HuH-7 (cell line): ENCODE data around the gene MAPK8IP2.

Source experiments
- DNase-seq: peaks from one replicate; pipeline ENCODE4 v3.0.0; 2011; ENCODE audit warnings: low spot score

Gene MAPK8IP2

DNA sequence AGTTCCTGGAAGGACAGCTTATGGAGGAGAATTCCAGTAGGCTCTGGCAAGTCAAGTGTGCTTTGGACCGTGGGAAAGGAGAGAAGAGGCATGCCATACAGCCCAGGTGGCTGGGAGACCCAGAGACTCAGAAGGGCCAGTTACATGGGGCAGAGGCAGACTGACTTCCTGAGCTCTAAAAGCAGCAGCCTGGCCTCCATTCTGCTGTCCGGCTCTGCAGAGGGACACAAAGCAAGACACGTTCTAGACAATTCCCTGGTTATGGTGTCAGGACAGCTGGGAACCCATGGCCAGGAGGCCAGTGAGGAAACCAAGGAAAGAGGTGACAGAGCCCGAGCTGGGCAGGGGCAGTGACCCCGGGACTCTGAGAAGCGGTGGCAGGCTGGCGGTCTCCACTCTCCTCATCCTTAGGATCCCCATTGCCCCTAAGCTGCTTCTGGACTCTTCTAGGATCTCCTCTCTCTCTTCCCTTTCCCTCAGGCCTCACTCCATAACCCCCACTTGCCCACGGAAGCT is 25.1 kb upstream of the MAPK8IP2 start:
- DNase-seq, result no peak

DNA sequence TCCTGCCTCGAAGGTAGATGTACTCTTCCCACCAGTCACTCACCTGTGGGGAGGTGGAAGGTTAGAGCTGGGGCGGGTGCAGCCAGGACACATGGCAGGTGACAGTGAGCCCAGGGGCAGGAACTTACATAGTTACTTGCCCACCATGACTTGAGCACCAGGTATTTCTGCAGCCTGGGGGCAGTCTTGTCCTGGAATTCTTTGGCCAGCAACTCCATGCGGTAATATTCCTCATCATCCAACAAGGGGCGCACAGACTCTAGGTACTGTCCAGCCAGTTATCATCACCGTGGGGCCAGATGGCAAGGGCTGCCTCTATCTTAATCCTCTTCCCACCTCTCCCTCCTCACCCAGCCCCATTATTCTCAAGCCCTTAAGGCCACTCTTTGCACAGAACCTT is 24.5 kb upstream of the MAPK8IP2 start:
- peak; percentile 93 for DNase-seq

DNA sequence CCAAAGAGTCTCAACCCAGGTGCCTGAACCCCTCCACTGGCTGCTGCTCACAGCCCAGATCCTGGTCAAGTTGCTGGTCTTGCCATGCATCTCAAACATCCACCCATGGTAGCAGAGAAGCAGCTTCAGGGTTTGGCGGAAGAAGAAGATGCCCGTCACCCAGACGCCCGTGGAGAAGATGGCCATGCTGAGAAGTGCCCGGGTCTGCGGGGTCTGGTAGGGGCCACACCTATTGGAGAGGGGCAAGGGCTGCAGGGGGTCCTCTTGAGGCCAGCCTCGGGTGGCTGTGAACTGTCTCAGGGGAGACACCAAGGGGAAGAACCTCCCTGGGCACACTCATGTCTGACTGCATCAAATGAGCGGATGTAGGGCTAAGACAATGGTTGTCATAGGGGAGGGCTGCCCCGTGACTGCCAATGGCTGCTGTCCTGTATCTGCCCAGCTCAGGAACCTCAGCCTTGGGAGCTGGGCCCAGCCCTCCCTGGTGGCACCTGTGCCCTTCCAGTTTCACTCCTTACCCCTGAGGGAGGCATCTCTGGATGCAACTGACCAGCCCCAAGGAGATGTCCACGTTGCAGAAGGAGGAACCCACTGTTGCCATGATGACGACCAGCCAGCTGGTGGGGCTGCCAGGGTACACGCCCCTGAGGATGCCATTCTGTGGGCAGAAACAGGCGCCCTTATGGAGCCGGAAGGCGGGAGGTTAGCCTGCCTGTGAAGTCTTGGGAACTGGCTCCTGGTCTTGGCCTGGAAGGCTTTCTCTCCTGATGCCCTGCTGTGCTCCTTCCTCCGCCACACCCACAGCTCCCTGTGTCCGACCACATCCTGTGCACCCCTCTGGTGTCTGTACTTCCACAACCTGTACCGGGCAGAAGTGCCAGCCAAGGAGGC is 23.5 kb upstream of the MAPK8IP2 start:
- no peak for DNase-seq

DNA sequence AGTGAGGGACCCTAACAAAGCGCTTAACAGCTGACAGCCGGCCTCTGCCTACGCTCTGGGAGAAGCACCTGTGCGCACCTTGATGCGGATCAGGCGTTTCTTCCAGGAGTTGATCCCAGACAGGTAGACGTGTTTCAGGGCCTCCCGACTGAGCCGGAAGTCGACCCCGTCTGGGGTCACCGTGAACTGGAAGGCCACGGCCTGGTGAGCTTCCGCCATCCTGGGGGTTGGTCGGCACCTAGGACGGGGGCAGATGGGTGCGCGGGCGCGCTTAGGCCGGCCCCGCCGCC is 23.0 kb upstream of the MAPK8IP2 start:
- DNase-seq, result no peak

DNA sequence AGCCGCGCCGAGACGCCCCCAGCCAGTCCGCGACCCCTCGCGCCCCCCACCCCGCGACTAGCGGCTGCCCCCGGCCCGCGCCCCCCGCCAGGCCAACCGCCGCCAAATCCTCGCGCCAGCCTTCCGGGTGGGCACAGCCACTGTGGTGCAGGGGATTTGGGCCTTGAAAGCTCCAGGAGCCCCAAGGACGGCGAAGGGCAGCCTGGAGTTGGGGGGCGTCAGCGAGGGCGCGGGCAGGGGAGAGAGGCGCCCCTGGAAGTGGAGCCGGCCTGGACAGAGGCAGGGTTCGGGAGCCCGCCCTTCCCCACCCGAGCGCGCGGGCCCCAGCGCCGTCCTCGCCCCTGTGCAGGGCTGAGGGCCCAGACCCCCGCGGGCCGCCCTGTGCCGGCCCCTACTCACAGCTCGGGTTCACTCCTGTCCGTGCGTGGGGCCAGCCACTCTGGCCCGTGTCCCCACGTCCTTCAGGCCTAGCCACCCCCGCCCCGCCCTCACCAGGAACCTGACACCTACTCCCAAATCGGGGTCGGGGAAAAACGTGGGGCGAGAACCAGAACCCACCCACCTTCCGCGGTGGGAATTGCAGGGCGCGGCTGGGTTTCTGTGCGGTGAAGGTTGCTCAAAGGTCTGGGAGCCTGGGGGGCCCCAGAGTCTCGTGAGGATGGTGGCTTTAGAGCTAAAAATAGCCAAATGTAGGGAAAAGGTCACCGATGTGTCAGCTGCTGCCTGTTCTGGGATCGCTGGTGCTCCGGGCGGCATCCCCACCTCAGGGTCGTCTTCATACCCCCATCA is 22.4 kb upstream of the MAPK8IP2 start, which contains the start of gene CPT1B:
TSS of gene CPT1B (minus strand) at position 441 of the 789 bp plus-strand sequence. CDS start 512 bp downstream, outside the sequence.
- no peak for DNase-seq

DNA sequence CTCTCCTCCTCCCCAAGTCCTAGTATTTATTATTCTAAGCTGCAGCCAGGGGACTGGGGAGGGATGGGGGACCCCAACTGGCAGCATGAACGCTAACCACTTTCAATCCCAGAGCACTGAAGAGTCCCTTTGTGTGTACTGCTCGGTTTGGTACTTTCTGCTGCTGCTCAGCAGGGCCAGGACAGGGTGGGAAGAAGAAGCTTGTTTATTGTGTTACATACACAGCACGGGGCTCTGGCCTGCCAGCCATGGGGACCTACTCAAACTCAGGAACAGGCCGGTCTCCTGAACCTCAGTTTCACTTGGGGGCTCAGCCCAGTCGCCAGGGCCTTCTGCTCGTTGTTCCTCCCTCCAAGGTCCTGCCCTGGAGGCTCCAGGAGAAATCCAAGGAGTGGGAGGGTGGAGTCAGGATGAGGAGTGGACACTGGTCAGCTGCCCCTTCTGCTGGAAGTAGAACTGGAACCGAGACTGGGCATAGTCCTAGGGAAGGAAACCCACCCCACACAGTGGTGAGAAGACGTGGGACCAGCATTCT is 21.8 kb upstream of the MAPK8IP2 start:
- no peak for DNase-seq

DNA sequence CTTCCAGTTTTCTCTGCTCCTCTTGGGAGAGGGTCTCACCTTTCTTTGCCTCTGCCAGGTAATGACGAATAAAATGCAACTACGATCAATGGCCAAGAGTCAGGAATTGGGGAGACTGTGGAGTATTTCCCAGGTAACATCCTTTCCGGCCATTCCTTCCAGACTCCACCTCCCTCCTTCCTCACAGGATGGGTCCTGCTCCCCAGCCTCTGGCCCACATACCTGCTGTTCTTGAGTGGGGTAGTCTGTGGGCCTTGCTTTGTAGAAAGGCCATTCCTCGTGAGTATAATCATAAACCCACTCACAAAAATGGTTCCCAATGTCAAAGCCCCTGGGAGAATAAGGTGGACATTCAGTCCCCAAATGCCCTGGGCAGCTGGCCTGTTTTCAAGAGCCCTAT is 20.8 kb upstream of the MAPK8IP2 start:
- no peak for DNase-seq

DNA sequence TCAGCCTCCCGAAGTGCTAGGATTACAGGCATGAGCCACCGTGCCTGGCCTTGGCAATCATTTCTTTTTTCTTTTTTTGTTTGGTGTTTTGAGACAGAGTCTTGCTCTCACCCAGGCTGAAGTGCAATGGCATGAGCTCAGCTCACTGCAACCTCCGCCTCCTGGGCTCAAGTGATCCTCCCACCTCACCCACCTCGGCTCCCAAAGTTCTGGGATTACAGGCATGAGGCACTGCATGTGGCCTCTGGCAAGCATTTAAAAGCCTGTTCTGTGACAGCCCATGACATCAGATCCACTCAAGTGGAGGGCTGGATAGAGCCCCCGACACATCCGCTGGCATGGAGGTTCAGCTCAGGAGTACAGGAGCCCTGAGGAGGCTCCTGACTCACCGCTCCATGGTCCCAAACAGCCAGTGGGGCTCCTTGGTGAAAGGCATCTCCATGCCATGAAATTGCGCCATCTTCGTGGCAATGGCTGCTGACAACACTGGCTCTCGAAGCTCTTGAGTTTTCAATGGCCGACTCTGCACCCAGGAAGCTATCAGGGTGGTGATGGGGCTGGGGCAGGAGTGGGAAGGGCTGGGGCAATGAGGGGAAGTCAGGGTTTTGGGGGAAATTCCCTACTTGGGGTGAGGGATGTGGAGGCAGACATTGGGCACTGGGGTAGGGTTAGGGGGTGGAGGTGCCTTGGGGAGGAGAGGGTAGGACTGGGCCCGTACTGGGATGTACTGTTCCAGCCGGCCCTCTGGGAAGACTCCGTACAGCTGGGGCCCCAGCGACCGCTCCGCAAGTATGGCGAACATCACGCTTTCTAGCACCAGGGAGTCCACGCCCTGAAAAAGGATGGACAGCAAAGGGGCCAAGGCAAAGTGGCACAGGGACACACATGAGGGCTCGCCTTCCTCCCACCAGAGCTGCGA is 19.3 kb upstream of the MAPK8IP2 start:
- DNase-seq, result no peak

DNA sequence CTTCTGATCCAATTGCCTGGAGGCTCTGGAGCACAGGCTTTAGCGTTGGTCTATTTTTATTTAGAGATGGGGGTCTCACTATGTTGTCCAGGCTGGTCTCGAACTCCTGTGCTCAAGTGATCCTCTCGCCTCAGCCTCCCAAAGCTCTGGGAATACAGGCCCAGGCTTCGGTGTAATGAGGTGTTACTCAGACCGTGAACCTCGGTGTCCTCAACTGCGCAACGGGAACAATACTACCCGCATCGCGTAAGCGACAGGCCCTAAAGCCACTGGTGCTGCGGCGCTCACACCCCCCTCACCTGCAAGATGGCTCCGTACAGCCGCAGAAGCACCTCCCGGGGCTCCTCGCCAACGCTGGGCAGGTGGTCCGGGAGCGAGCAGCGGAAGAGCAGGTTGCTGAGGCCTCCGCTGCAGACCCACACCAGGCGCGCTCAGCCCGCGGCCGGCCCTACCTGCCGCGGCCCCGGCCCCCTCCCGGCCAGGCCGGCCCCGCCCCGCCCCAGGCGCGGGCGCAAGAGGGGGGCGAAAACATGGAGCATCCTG is 18.6 kb upstream of the MAPK8IP2 start:
- no peak for DNase-seq

DNA sequence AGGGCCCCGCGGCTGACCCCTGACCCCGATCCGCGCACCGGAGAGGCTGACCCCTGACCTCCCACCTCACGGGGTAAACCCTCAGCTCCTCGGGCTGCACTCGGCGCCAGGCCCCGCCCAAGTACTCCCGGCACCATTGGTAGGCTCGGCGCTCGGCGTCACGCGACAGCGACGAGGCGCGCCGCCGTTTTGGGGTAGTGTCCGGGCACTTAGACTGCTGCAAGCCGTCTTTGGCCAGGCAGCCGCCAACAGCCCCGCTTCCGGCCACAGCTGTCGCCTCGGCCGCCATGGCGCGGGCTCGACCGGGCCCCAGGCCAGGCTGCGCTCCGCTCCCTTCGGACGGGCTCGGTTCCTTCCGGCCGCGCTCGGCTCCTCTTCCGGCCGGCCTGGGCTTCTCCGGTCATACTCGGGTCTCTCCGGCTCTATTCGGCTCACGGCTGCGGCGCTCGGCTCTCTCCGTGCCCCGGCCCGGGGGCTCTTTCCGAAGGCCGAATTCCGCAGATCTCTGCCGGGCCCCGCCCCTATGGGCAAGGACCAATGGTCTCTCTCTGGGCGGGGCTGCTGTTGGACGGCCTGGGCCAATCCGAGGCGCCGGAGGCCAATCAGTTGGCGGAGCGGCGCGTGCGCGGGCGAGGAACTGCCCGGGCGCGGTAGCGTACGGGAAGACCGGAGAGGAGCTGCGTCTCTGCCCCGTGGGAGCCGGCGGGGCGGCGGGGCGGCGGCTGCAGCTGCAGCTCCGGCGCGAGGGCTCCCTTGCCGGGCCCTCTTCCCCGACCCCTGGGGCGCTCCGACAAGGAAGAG is 17.9 kb upstream of the MAPK8IP2 start, which contains the start of gene CHKB:
TSS of gene CHKB (minus strand) at position 357 of the 801 bp plus-strand sequence. CDS start at position 289, 68 bp downstream.
- peak; percentile 100 for DNase-seq

DNA sequence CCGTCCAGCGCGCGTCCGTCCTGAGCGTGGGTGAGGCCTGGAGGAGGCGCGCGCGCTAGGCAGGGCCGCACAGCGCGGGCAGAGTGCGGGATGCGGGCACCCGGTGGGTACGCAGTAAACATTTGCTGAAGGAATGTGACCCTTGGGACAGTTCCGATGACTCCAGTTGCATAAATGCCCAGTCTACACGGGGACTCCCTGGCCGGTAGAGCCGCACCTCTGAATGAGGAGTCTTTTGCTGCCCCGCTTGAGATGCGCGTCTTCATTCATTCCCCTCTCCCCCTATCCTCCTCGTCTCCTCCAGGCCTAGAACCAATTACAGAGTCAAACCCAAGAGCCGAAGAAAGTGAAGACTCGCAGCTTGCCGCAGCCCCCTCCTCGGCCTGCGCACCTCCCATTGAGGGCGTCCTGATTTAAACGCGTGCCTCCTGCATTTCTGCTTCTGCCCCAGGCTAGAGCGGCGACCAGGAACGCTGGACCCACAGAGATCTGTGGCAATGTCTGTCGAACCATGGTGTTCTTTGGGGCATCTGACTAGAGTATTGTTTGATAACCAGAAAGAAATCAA is 17.2 kb upstream of the MAPK8IP2 start:
- no peak for DNase-seq

DNA sequence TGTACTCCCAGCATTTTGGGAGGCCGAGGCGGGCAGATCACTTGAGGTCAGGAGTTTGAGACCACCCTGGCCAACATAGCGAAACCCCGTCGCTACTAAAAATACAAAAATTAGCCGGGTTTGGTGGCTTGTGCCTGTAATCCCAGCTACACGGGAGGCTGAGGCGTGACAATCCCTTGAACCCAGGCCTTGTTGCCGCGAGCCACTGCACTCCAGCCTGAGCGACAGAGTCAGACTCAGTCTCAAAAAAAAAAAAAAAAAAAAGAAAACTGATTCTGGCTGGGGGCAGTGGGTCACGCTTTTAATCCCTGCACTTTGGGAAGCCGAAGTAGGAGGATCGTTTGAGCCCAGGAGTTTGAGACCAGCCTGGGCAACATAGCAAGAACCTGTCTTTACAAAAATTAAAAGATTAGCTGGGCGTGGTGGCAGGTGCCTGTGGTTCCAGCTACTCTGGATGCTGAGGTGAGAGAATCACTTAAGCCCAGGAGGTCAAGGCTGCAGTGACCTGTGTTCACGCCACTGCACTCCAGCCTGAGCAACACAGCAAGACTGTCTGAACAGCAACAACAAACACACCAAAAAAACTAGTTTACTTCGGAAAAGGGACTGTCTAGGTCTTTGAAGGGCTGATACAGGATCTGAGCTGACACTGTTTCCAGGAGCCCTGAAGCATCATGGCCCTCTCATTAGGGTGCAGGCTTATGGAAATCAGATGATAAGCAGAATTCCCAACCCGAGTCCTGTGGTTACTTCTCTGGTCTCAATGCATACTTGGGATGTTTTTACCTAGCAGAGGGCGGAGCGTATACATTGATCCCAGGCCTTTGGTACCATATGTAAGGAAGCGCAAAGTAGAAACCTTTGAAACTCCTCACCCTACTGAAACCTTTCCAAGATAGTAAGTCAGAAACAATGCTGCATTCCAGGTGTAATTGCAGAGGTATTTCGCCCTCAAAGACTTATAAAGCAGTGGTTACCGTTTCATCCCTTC is 16.2 kb upstream of the MAPK8IP2 start:
- DNase-seq, result no peak

DNA sequence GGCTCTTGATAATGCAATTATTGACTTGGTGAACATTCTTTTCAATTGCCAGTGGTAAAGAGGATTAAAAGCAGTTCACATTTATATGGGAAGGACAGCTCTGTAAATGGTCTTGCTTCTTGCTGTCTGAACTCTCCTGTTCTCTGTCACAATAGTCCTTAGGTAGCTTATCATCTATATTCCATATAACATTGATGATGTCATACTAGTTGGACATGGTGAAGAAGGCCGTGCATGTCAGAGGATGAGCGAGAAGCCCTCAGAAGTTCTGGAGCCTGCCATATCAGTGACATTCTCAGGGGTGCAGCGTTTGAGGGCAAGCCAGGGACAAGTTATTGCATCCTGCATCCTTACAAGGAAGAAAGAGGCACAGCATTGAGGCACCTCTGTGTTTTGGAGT is 15.4 kb upstream of the MAPK8IP2 start:
- DNase-seq, result no peak

DNA sequence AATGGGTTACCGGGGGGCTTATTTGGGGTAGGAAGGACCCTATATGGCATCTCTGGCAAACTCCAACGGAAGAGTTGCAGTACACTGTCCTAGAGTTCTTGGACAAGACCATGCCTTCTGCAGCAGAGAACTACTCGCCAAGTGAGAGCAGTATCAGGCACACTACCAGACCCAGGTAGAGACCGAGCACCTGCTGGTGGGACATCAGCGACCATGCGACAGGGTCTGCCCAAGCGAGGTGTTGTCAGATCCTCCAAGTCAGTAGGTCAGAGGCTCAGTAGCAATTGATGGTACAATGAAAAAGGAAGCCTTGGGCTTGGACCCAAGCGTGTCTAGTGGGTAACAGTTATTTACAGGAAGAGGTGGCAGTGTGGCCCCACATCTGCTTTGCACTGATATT is 14.8 kb upstream of the MAPK8IP2 start:
- DNase-seq, result no peak

DNA sequence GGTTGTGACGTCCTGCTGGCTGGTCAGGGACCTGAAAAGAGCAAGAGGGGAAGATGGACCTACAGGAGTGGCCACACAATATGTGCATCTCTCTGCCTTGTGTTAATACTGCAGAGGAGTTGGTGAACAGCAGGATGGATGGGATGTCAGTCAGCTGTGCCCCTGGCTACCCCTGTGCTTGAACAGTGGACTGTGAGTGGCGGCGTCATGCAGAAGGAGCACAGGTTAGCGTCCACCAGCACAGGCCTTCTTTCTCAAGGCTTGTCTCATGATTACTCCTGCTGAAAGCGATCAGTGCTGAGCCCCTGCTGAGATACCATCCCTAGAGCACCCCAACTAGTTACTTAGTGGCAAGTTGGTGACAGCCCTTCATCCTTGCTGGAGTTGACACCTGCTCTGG is 14.2 kb upstream of the MAPK8IP2 start:
- no peak for DNase-seq

DNA sequence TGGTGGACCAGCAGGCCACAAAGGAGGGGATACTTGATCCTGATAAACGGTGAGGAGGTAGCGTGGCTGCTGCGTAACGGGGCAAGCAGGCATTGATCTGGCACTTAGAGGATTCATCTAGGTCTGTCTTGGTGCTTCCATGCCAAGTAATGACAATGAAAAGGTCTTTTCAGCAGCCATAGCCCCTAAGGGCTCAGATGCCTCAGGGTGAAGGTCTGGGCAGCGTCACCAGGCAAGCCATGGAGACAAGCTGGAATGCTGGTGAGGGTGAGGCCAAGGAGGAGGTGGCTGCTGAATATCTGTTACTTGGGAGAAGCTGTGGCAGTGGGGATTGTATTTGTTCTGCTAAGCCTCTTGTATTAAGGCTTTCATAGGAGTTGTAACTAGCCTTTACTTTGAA is 13.2 kb upstream of the MAPK8IP2 start:
- DNase-seq, result no peak

DNA sequence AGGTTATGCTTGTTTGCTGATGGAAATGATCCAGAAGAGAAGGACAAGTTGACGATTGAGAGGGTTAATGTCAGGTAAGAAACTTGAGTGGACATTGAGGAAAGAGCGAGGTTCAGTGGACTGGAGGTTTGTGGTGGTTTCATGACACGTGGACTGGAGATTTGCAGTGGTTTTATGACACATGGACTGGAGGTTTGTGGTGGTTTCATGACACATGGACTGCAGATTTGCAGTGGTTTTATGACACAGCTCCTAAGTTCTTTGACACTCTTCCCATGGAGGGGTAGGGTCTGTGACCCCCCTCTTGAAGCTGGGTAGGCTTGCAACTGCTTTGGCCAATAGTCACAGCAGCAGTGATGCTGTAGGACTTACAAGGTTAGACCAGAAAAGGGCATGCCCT is 5.4 kb upstream of the MAPK8IP2 start:
- DNase-seq, result no peak

DNA sequence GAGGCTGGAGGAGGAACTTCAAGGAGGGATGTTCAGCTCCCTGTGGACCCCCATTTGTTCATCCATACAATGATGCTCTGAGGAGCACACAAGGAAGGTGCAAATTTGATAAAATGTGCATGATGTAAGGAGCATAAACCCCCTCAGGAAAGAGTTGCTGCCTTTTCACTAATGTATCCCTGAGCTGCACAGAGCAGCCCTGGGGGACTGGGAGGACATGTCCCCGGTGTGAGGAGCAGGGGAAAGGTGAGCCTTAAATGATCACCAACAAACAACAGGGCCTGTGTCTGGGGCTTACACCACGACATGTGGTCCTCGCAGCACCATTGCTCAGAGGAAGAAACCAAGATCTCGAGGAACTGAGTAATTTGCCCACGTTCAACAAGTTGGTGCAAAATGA is 3.5 kb upstream of the MAPK8IP2 start:
- DNase-seq, result no peak
